Stimulated activated CD8-positive, alpha-beta memory T cell treated with anti-CD3 and anti-CD28 coated beads, Interleukin-12 subunit alpha, Interleukin-12 subunit beta, amount 100 ng/mL, for 1 hour (primary cell): ENCODE data around the gene NFKBIE.
"Not testable (repeated sequence)": the region's sequence is repeated elsewhere in the genome, so short reads cannot be mapped to it uniquely, and the experiment has no call there.

Experiments used
- DNase-seq: peaks from one replicate; pipeline ENCODE4 v3.0.0-alpha.2; 2020; ENCODE audit warnings: low read depth

The NFKBIE gene

DNA sequence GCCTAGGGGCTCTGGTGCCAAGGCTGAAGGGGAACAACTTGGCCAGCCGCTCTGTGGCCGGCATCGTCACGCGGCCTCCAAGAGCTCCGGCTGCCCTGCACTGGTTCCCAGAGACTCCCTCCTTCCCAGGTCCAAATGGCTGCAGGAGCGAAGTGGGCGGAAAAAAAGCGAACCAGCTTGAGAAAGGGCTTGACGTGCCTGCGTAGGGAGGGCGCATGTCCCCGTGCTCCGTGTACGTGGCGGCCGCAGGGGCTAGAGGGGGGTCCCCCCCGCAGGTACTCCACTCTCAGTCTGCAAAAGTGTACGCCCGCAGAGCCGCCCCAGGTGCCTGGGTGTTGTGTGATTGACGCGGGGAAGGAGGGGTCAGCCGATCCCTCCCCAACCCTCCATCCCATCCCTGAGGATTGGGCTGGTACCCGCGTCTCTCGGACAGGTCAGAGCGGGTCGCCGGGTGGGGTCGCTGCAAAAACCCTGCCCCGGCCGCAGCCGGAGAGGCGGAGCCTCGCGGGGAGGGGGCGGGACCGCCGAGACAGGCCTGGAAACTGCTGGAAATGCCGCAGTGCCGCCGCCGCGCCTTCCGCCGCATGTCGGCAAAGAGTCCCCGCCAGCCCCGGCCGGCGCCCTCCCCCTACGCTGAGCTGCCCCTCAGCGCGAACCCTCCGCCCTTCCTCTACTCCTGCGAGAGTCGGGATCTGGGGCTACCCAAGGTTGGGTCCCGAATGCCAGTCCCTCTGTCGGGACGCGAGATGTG lies 19.3 kb downstream of the NFKBIE start:
- DNase-seq, result peak; percentile 71

DNA sequence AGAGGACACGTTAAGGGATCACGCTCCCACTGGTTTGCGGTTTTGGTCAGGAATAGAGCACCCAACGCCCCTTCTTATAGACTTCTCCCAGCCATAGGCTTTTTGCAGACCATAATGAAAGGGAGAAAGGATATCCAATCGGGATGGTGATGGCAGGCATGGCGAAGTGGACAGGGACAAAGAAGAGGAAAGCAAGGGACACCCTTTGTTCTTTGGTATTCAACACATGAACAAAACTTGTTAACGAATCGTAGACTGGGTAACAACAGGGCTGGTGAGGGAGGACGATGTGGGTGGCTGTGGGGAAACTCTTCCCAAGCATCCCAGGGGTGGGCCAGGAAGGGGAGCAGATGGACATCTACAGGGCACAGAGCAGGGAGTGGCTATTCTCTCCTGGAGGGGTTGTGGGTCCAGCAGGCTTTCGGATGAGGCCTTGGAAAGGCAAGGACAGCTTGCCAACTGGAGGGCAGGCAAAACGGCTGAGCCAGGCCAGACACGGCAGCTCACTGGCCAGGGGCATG lies 19.9 kb downstream of the NFKBIE start:
- no peak for DNase-seq

DNA sequence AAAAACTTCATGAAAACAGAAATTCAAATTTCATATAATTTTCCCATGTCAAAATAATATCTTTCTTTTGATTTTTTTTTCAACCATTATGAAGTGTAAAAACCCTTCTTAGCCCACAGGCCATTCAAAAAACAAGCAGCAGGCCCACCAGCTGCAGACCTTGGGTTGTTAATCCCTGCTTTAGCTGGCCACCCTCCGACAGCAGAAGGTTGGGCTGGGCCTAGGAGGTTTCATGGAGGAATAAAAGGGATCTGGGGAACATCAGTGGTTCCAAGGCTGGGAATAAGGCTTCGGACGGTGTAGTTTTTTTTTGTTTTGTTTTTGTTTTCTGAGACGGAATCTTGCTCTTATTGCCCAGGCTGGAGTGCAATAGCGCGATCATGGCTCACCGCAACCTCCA lies 22.0 kb downstream of the NFKBIE start:
- DNase-seq, result no peak

DNA sequence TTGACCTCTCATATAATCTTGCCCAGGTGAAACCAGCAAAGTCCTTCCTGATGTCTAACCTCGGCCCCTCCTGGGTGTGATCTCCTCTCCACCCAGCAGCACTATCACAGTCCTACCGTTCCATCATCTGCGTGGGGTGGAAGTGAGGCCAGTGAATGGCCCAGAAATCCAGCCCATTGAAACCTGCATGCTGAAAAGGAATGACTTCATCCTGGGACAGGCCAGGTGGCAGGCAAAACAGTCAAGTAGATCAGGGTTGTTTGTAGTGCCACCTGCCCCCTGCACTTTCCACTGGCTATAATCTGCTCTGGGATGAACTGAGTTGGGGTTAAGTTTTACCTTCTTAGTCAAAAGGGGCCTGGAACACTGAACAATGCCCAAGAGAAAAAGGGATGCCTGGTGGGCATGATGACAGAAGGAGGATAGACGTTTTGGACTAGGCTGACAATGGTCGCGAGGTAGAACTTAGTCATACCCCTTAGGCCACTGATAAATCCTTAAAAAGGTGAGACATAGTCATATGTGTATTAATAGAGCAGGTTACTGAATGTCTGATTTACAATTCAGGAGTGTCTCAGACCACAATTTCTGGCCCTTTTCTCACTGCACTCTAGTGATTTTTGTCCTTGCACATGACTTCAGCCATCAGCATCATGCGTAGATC lies 26.5 kb downstream of the NFKBIE start:
- DNase-seq, result no peak

DNA sequence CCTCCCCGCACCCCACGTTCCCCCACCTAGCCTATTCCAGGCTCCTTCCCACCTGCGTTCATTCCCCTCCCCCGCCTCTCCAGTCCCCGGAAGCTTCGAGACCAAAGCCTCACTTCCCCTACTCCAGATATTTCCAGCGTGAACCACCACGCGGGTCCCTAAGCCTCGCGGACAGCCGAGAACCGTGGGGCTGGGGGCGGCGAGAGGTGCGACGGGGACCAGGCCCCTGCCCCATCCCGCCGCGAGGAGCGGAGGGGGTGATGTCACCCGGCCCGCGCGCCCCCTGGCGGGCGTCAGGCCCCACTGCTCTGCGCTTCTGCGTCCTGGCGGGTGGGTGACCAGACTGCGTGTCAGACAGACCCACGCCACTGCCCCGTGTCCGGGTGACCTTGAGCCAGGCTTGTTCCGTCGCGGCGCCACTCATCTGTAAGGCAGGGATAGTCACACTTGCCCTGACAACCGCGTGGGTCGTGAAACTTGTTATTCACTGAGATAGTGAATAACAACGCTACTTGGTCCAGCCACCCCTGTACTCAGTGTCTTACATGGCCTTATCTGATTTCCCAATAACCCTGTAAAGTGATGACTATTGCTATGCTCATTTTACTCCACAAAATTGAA lies 27.4 kb downstream of the NFKBIE start:
- DNase-seq, result peak; percentile 62

DNA sequence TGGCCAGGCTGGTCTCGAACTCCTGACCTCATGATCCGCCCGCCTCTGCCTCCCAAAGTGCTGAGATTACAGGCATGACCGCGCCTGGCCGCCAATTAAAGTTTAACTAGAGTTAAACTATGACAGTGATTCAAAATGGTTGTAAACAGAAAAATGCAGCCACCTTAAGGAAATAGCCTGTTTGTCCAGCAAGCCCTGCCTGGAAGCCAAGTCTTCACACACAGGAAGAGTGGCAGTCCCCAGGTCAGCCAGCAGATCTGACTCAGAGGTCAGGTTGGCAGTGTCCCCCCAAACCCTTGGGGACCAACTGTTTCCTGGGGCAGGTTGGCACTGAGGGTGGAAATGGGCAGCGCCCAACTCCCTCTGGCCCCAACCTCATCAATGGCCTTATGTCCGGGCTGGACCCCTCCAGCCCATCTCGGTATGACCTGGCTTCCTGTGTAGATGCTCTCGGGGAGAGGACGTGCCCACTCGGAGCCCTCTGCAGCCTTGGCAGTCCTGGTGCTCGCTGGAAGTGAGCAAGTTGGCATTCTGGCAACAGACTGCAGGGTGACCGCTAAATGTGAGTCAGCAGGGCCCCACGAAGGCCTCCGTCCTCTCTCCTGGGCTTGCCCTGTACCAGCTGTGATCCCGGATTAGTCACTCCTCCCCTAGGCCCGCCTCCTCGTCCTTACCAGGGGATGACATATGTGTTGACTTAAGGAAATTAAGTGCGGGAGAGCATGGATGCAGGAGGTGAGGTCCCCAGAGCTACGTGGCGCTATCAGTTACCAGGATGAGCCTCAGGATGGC lies 28.1 kb downstream of the NFKBIE start:
- peak; percentile 59 for DNase-seq

DNA sequence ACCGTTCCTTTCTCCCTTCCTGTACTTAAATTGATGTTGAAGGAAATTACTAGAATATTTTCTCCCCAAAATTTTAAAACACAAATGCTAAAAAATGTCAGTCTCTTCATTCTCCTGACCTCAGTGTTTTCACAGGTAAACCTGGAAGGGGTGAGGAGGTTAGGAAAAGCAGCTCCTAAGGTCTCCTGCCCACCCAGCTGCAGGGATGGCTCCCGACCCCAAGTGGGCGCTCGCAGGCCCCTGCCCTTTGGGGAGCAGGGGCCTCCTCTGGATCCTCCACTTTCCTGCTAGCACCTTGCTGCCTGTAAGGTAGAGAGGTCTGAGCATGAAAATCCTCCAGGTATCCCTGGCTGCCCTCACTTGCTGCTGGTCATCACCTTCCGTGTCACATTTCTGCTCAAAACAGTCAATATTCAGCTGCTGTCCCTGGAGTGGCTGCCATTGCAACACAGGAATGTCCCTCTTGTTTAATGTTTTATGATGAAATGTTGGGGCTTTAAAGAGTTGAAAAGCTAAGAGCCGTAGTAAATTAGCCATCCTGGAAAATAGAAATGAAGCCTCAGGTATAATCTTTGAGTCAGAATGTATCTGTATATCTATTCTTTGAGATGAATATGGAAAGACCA lies 29.3 kb downstream of the NFKBIE start:
- DNase-seq, result no peak

DNA sequence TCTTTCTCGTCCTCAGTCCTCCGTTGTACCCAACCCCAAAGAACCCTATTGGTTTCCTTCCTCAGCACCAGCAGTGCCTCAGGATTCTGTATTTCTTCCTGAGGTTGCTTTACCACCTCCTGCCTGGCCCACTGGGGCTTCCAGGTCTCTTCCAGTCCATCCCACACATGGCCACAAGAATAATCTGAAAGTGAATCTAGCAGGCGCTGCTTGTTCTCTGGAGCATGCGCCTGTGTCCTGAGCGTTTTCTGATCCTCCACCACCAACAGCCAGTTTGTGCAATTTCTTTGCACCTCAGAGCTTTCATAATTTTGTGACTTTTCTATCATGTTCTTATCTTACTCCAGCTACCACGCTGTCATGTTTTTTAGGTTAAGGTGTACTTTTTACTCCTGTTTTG lies 30.1 kb downstream of the NFKBIE start:
- DNase-seq, result no peak

DNA sequence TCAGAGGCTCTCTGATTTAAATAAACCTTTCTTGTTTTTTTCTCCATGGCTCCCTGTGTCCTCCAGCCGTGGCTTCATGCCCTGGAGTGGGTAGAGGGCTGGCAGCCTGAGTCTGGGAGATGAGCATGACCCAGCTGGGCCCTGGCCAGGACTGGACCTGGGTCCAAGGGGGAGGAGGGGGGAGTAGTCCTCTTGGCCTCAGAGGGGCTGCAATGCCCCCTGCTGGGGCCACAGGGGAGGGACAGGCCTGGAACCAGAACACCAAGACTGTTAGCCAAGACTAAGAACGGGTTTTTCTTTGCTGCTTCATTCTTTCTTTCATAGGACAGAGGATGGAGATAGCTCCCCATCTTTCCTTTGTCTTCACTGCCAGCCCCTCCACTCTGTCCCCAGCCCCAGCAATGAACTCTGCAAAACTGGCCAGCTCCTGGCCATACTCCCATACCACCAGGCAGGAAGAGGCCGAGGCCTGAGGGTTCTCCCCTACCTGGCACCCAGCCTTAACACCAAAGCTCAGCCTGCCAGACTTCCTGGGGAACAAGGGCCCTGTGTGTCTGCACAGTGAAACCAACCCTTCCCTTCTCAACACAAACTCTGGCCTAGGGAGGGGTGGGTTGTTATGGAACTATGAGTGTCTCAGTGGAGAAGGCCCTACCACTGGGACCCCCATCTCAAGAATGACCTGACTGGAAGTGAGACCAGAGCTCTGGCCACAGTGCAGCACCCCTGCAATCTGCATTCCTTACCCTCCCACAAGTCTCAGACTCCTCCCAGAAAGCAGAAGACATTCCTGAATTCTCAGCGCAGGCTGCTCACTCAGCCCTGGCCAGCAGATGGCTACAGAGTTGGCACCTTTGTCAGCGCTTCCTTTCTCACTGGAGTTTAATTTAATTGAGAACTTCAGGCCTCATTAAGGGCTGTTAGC lies 31.0 kb downstream of the NFKBIE start:
- DNase-seq, result no peak

DNA sequence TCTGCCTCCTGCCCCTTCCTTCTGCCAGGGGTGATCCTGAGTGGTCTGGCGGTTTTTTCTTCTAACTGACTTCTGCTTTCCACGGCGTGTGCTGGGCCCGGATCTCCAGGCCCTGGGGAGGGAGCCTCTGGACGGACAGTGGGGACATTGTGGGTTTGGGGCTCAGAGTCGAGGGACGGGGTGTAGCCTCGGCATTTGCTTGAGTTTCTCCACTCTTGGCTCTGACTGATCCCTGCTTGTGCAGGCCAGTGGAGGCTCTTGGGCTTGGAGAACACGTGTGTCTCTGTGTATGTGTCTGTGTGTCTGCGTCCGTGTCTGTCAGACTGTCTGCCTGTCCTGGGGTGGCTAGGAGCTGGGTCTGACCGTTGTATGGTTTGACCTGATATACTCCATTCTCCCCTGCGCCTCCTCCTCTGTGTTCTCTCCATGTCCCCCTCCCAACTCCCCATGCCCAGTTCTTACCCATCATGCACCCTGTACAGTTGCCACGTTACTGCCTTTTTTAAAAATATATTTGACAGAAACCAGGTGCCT lies 31.7 kb downstream of the NFKBIE start:
- DNase-seq, result no peak

DNA sequence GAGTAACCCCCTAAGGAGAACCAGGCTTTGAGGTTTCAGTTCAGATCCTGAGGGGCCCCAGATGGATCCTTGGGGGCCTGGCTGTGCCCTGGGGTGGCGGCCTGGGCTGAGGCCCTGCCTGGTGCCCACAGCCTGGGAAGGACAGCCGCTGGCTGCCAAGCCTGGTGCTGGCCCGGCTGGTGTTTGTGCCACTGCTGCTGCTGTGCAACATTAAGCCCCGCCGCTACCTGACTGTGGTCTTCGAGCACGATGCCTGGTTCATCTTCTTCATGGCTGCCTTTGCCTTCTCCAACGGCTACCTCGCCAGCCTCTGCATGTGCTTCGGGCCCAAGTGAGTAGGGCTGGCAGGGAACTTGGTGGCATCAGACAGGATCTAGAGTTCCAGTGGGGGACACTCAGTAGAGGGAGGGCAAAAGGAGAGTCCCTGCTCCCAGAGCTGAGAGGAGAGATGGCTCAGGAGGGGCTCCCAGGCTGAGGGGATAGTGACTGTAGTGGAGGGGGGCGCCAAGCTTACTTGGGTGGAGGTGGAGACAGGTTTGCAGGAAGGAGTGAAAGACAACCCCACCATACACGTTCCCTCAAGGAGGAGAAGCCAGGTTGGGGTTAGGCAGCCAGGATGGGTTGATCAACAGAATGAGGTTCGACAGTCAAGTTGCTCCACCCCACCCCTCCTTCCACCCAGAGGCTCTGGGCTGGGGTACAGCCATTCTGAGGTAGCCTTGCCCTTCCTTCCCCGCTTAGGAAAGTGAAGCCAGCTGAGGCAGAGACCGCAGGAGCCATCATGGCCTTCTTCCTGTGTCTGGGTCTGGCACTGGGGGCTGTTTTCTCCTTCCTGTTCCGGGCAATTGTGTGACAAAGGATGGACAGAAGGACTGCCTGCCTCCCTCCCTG lies 32.4 kb downstream of the NFKBIE start:
- DNase-seq, result no peak

DNA sequence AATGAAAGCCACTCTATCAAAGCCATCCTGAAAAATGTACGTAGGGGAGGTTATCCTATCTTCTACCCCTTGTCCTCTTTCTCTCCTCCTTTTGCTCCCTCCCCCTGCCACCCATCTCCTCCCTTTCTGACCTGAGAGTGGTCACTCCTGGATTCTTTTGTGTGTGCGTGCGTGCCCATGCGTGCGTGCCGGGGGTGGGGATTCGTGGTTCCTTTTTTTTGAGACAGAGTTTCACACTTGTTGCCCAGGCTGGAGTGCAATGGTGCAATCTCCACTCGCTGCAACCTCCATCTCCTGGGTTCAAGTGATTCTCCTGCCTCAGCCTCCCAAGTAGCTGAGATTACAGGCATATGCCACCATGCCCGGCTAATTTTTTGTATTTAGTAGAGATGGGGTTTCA lies 33.9 kb downstream of the NFKBIE start:
- not testable (repeated sequence) for DNase-seq

DNA sequence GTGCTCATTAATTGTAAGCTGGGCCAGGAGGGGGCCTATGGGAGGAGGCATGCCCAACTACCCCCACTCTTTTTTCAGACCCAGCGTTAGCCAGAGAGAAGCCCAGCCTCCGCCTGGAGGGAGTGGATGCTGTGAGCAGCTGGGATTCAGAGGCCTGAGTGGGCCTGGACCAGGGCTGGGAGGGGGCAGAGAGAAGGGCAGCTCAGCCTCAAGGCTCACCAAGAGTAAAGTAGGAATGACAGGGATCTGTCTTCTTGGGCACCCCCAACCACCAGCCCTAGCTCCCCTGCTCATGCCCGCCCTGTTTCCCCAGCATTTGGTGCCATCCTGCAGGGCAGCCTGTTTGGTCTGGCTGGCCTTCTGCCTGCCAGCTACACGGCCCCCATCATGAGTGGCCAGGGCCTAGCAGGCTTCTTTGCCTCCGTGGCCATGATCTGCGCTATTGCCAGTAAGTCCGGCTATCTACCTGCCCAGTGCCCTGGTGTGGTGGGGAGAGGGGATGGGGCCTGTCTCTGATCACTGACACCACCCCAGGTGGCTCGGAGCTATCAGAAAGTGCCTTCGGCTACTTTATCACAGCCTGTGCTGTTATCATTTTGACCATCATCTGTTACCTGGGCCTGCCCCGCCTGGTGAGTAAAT lies 35.2 kb downstream of the NFKBIE start:
- no peak for DNase-seq

DNA sequence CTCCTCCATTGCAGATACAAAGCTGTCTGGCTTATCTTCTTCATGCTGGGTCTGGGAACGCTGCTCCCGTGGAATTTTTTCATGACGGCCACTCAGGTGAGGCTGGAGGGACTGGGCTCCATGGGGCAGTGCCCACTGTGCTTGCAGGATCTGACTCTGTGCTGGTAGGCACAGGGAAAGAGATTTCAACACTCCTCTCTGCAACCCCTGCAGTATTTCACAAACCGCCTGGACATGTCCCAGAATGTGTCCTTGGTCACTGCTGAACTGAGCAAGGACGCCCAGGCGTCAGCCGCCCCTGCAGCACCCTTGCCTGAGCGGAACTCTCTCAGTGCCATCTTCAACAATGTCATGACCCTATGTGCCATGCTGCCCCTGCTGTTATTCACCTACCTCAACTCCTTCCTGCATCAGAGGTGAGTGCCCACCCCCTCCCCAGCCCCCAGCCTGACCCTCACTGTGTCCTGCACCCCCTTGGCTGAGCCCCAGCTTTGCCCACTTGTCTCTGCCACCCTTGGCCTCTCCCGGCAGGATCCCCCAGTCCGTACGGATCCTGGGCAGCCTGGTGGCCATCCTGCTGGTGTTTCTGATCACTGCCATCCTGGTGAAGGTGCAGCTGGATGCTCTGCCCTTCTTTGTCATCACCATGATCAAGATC lies 35.8 kb downstream of the NFKBIE start:
- DNase-seq, result no peak

DNA sequence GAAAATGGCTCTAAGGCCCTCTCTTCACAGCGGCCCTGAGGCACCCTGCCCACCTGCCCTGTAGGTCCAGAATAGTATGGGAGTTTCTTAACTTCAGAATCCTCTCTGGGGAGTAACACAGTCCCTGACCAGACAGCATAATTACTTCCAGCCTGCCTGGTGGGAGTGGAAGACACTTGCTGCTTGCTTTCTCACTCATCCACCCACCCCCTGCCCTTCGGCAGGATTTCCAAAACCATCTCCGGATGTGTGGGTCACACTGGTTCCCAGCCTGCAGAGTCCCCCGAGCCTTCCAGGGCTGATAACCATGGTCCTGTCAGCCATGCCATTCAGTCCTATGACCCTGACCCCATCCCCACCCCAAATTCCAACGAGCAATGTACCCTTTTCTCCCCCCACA lies 36.5 kb downstream of the NFKBIE start:
- no peak for DNase-seq

DNA sequence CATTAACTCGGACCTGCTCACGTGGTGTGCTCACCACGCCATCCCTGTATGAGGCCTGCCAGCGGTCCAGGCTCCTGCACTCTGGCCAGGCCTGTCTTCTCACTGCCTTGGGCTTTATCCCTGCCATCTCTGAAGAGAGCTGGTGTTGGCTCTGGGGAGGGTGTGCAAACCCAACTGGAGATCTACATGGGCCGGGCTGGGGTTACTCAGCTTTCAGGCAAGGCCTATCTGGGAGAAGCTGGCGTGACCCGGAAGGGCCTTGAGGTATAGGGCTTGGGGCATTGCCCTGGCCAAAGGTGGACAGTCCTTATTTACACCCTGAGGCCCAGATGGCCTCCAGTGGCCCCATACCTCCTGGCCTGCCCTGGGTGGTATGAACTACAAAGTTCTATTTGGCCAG lies 36.9 kb downstream of the NFKBIE start:
- DNase-seq, result no peak

DNA sequence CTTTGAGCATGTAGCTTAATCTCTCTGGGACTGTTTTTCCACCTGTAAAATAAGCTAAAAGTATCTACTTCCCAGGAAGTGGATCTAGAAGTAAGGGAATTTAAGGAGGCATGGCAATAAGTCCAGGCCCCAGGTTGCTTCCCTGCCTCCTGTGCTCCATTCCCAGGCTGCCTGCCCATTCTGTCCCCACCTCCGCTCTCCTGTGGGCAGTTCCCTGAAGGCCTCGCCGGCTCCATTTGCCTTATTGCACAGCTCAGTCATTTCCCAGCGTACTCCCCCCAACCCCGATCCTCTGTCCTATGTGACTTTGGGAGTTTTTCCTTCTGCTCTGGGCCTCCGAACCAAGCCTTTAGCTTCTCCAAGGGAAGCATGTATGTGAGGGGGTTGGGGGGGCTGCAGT lies 37.3 kb downstream of the NFKBIE start:
- DNase-seq, result no peak

DNA sequence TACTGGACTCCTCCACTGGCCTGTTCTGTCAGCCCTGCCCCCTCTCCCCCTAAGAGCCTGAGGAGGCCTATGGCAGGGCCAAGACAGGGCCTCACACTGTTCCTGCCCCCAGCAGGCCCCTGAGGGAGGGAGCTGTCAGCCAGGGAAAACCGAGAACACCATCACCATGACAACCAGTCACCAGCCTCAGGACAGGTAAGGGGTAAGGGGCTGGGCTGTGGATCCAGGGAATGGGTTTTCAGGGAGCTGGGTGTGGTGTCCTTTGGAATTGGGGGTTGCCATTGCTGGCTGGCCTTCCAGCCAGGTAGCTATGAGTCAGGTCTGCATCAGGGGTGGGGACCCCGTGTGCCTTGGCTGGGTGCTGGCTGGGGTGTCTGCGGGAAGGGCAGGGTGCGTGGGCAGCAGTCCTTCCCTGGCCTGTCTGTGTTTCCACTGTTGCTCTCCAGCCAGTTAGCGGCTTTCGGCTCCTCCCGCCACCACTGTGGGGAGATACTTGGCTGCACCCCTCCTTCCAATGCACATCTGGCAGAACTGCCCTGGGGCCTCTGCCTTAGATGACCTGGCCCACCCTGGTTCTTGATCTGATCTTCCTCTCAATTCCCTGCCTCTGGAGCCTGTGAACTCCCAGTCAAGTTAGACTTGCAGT lies 38.1 kb downstream of the NFKBIE start:
- no peak for DNase-seq
